Measurements from ENCODE around the gene SCNN1G. TPM values are rescaled to one million over a fixed set of nuclear protein-coding genes. Genes with fewer than 3 reads are reported as not detected.

The SCNN1G gene
- total and polyA plus RNA-seq, 9 of the 15 experiments (the other 6 are each of a cell fraction or from before 2014, with no cell fraction given), result not detected

GRCh38 chr16:23244122-23244521 lies 61.6 kb downstream of the SCNN1G start (continued):
- no peak for TF ChIP-seq REST (IDR thresholded peaks at IDR 0.05; ENCODE audit: borderline replicate concordance)
- TF ChIP-seq REST (CRISPR knock-in tag; IDR thresholded peaks at IDR 0.05; ENCODE audit: low read depth), result no peak
- TF ChIP-seq POLR3G (IDR thresholded peaks at IDR 0.05; ENCODE audit: extremely low read depth, insufficient read length, insufficient replicate concordance), result no peak
- no peak for TF ChIP-seq XRCC4 (IDR thresholded peaks at IDR 0.05; ENCODE audit: extremely low read depth, insufficient read depth, insufficient read length)
- TF ChIP-seq, protein P1, sequence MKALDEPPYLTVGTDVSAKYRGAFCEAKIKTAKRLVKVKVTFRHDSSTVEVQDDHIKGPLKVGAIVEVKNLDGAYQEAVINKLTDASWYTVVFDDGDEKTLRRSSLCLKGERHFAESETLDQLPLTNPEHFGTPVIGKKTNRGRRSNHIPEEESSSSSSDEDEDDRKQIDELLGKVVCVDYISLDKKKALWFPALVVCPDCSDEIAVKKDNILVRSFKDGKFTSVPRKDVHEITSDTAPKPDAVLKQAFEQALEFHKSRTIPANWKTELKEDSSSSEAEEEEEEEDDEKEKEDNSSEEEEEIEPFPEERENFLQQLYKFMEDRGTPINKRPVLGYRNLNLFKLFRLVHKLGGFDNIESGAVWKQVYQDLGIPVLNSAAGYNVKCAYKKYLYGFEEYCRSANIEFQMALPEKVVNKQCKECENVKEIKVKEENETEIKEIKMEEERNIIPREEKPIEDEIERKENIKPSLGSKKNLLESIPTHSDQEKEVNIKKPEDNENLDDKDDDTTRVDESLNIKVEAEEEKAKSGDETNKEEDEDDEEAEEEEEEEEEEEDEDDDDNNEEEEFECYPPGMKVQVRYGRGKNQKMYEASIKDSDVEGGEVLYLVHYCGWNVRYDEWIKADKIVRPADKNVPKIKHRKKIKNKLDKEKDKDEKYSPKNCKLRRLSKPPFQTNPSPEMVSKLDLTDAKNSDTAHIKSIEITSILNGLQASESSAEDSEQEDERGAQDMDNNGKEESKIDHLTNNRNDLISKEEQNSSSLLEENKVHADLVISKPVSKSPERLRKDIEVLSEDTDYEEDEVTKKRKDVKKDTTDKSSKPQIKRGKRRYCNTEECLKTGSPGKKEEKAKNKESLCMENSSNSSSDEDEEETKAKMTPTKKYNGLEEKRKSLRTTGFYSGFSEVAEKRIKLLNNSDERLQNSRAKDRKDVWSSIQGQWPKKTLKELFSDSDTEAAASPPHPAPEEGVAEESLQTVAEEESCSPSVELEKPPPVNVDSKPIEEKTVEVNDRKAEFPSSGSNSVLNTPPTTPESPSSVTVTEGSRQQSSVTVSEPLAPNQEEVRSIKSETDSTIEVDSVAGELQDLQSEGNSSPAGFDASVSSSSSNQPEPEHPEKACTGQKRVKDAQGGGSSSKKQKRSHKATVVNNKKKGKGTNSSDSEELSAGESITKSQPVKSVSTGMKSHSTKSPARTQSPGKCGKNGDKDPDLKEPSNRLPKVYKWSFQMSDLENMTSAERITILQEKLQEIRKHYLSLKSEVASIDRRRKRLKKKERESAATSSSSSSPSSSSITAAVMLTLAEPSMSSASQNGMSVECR (CRISPR knock-in tag; IDR thresholded peaks at IDR 0.05), result no peak
- no peak for TF ChIP-seq ELF2 (CRISPR knock-in tag; IDR thresholded peaks at IDR 0.05)
